ENCODE data around the gene CAPG.
"Not testable (repeated sequence)": the region's sequence is repeated elsewhere in the genome, so short reads cannot be mapped to it uniquely, and the experiment has no call there.

The CAPG gene

GRCh38 chr2:85409845-85410583, at the start of gene CAPG:
Gene CAPG (minus strand): TSS chr2:85410366. CDS start chr2:85402145, 8,221 bp downstream.
- in situ Hi-C loops (cut with MboI; ENCODE audit: low sequenced_read_pairs): loop anchor here (10.0 kb wide), 1 partner anchor 145 kb away; no protein-coding TSS in a partner anchor

- in situ Hi-C loops (cut with MboI; ENCODE audit: low sequenced_read_pairs): no loop called here
These were observed 49.6 kb upstream of the CAPG start for GRCh38 chr2:85459771-85460170.

- in situ Hi-C loops (cut with MboI; ENCODE audit: low sequenced_read_pairs): no loop called here
These were observed 48.7 kb upstream of the CAPG start for GRCh38 chr2:85458601-85459563.

GRCh38 chr2:85457877-85458316, 47.7 kb upstream of the CAPG start:
- in situ Hi-C loops (cut with MboI; ENCODE audit: low sequenced_read_pairs): no loop called here

GRCh38 chr2:85457043-85457442, 46.9 kb upstream of the CAPG start:
- in situ Hi-C loops (cut with MboI; ENCODE audit: low sequenced_read_pairs): no loop called here

GRCh38 chr2:85455552-85456090, 45.5 kb upstream of the CAPG start:
- in situ Hi-C loops (cut with MboI; ENCODE audit: low sequenced_read_pairs): no loop called here

- in situ Hi-C loops (cut with MboI; ENCODE audit: low sequenced_read_pairs): no loop called here
These were observed 43.4 kb upstream of the CAPG start for GRCh38 chr2:85453571-85453970.

GRCh38 chr2:85452237-85452636, 42.1 kb upstream of the CAPG start:
- in situ Hi-C loops (cut with MboI; ENCODE audit: low sequenced_read_pairs): no loop called here

- in situ Hi-C loops (cut with MboI; ENCODE audit: low sequenced_read_pairs): no loop called here
These were observed 39.0 kb upstream of the CAPG start for GRCh38 chr2:85449214-85449588.

GRCh38 chr2:85448461-85449213, 38.5 kb upstream of the CAPG start:
- in situ Hi-C loops (cut with MboI; ENCODE audit: low sequenced_read_pairs): no loop called here

- in situ Hi-C loops (cut with MboI; ENCODE audit: low sequenced_read_pairs): no loop called here
These were observed 37.0 kb upstream of the CAPG start for GRCh38 chr2:85447222-85447585.

- in situ Hi-C loops (cut with MboI; ENCODE audit: low sequenced_read_pairs): no loop called here
These were observed 36.4 kb upstream of the CAPG start for GRCh38 chr2:85446296-85447221.

GRCh38 chr2:85445316-85446295, 35.4 kb upstream of the CAPG start:
- in situ Hi-C loops (cut with MboI; ENCODE audit: low sequenced_read_pairs): no loop called here

GRCh38 chr2:85444629-85445172, 34.5 kb upstream of the CAPG start:
- in situ Hi-C loops (cut with MboI; ENCODE audit: low sequenced_read_pairs): no loop called here

- in situ Hi-C loops (cut with MboI; ENCODE audit: low sequenced_read_pairs): no loop called here
These were observed 31.7 kb upstream of the CAPG start for GRCh38 chr2:85441864-85442263.

- in situ Hi-C loops (cut with MboI; ENCODE audit: low sequenced_read_pairs): no loop called here
These were observed 30.6 kb upstream of the CAPG start for GRCh38 chr2:85440729-85441128.

- in situ Hi-C loops (cut with MboI; ENCODE audit: low sequenced_read_pairs): no loop called here
These were observed 29.8 kb upstream of the CAPG start for GRCh38 chr2:85439986-85440385.

GRCh38 chr2:85439569-85439968, 29.4 kb upstream of the CAPG start:
- in situ Hi-C loops (cut with MboI; ENCODE audit: low sequenced_read_pairs): not testable (repeated sequence)

Measured in HL-60/S4 treated with phorbol 12-myristate 13-acetate at 8.2 ng/mL for 4 days and 3 days (cell line).